PC-9 (cell line): Measurements from ENCODE around the gene SRRT. TPM values are rescaled to one million over a fixed set of nuclear protein-coding genes. Genes with fewer than 3 reads are reported as not detected.

ENCODE experiments used
- BruUV-seq: library from RNA; stranded (reverse); fragments of 400-500 nt; replicated peaks from 2 replicates; lab custom pipeline; 2021; lab: Mats Ljungman, UMichigan
- CTCF ChIA-PET: fragments of 300-600 bp; sonication (Branson Sonifier 250); formaldehyde crosslinking; loops from one replicate; lab custom pipeline; 2022; ENCODE audit warnings: antibody characterized with exemption; lab: Charles Lee
- POLR2A ChIA-PET: fragments of 300-600 bp; sonication (Branson Sonifier 250); formaldehyde crosslinking; loops from one replicate; lab custom pipeline; 2022; ENCODE audit warnings: antibody characterized with exemption; ENCODE audit not compliant: unreplicated experiment; lab: Charles Lee
- DNase-seq, 2 experiments: peaks; one replicate each; pipeline versions ENCODE4 v3.0.0 to v3.0.0-alpha.2; 2015 to 2022; ENCODE audit warnings: mixed read lengths in 1 of 2
- H2AFZ ChIP-seq: fragments of 200-600 bp; sonication (generic); 2 replicates; pipeline ENCODE4 v1.8.1; 2017; ENCODE audit warnings: antibody characterized with exemption
- H3F3A ChIP-seq: fragments of 200-600 bp; sonication (generic); 2 replicates; pipeline ENCODE4 v1.8.1; 2017; ENCODE audit warnings: antibody characterized with exemption, mild to moderate bottlenecking, low read depth; ENCODE audit not compliant: insufficient read depth
- H3K27ac ChIP-seq: fragments of 200-600 bp; sonication (generic); 2 replicates; pipeline ENCODE4 v1.6.1; 2016; ENCODE audit warnings: mixed run types
- H3K27me3 ChIP-seq: fragments of 200-600 bp; sonication (generic); 2 replicates; pipeline ENCODE4 v1.6.1; 2016; ENCODE audit warnings: low read depth, mixed run types; ENCODE audit not compliant: insufficient read depth
- H3K36me3 ChIP-seq: fragments of 200-600 bp; sonication (generic); 2 replicates; pipeline ENCODE4 v1.6.1; 2016; ENCODE audit warnings: low read depth, mixed run types
- H3K4me1 ChIP-seq: fragments of 200-600 bp; sonication (generic); replicated peaks from 2 replicates; pipeline ENCODE4 v1.6.1; 2016; ENCODE audit warnings: mixed run types; ENCODE audit not compliant: insufficient read depth
- H3K4me2 ChIP-seq: fragments of 200-600 bp; sonication (generic); 2 replicates; pipeline ENCODE4 v1.6.1; 2017; ENCODE audit warnings: mixed run types
- H3K4me3 ChIP-seq: fragments of 200-600 bp; sonication (generic); 2 replicates; pipeline ENCODE4 v1.6.1; 2016; ENCODE audit warnings: mixed run types
- H3K79me2 ChIP-seq: fragments of 200-600 bp; sonication (generic); 2 replicates; pipeline ENCODE4 v1.6.1; 2017; ENCODE audit warnings: low read depth, mixed run types
- H3K9me2 ChIP-seq: fragments of 200-600 bp; sonication (generic); 2 replicates; pipeline ENCODE4 v1.8.1; 2017; ENCODE audit warnings: mild to moderate bottlenecking; ENCODE audit not compliant: insufficient read depth
- H3K9me3 ChIP-seq: fragments of 200-600 bp; sonication (generic); 2 replicates; pipeline ENCODE4 v1.8.1; 2016; ENCODE audit warnings: low read depth; ENCODE audit not compliant: insufficient read depth
- H4K20me1 ChIP-seq: fragments of 200-600 bp; sonication (generic); 2 replicates; pipeline ENCODE4 v1.8.1; 2017; ENCODE audit not compliant: insufficient read depth
- EZH2 ChIP-seq: fragments of 200-600 bp; sonication (generic); IDR thresholded peaks from 2 replicates; pipeline ENCODE4 v1.8.0; 2017; ENCODE audit warnings: antibody characterized with exemption, low read depth
- intact Hi-C: fragments of 100-400 bp; cut with micrococcal nuclease; formaldehyde crosslinking; loops from one replicate; pipeline ENCODE4 v1.10.0; 2022; ENCODE audit not compliant: unreplicated experiment
- total RNA-seq: library from RNA; stranded (reverse); gene quantifications from 2 replicates; pipeline ENCODE4 v1.2.3, GENCODE V29; 2021
- TF ChIP-seq, protein P1 (sequence below): fragments of 200-600 bp; sonication (generic); conservative IDR thresholded peaks from 2 replicates; pipeline ENCODE4 v1.6.1; 2017; ENCODE audit warnings: mixed run types, antibody characterized with exemption, mild to moderate bottlenecking, moderate library complexity

Gene SRRT
- total RNA-seq, 1 experiment from 2014 or later = 144 TPM

DNA sequence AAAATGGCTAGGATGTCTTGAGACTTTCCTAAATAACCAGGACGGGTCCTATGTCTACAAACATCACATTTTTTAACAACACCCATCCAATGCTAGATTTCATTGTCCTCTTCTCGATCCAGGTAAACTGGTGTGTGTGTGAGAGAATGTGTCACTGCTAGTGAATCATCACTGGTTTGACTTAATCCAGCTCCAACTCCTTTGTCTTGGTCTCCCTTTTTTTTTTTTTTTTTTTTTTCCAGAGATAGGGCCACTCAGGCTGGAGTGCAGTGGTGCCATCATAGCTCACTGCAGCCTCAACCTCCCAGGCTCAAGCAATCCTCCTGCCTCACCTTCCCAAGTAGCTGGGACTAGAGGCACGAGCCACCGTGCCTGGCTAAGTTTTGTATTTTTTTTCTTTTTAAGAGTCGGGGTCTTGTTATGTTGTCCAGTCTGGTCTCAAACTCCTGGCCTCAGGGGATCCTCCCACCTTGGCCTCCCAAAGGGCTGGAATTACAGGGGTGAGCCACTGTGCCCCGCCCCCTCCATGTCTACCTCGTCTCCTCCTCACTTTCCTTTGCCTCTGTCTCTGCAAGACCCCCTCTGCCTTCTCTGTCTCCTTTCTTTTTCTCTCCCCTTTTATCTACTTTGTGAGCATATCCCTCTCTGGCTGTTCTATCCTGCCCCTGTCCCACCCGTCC is 16.8 kb downstream of the SRRT start:
- DNase-seq = peak in 1 of 2 experiments; percentile 78
- Histone ChIP-seq H3K27me3 (peaks cover 11% of the 10 kb centered on the region; the same call in 1 of the 2 replicates), H2AFZ (no peak overlapping the region), H3K4me3 (no peak overlapping the region; the same call in 1 of the 2 replicates), H3K9me2 (no peaks in the 10 kb centered on the region), H3K9me3 (no peaks in the 10 kb centered on the region), H3F3A (peaks cover 45% of the 10 kb centered on the region), H4K20me1 (no peaks in the 10 kb centered on the region; the same call in 1 of the 2 replicates), H3K4me1 (peaks cover 26% of the 10 kb centered on the region), H3K27ac (no peak overlapping the region; the same call in 1 of the 2 replicates), H3K36me3 (peaks cover 5% of the 10 kb centered on the region), H3K79me2 (peaks cover 25% of the 10 kb centered on the region), H3K4me2 (peak overlapping the region; percentile 98; the same call in 1 of the 2 replicates)
- no TSS peak for BruUV-seq
- POLR2A ChIA-PET = interaction anchor here (0.6 kb wide), 4 partner anchors 9 to 171 kb away, joined by 3 to 17 read pairs (median 5); no protein-coding TSS in a partner anchor
- CTCF ChIA-PET = interaction anchor here (0.6 kb wide), 5 partner anchors 14 to 1019 kb away, joined by 3 to 12 read pairs (median 5); no protein-coding TSS in a partner anchor
- intact Hi-C loops = loop anchor here (5.0 to 10.0 kb wide), 4 partner anchors 64 to 643 kb away; partner anchors contain the start of gene EPHB4
- no peak for TF ChIP-seq EZH2
- TF ChIP-seq, protein P1, sequence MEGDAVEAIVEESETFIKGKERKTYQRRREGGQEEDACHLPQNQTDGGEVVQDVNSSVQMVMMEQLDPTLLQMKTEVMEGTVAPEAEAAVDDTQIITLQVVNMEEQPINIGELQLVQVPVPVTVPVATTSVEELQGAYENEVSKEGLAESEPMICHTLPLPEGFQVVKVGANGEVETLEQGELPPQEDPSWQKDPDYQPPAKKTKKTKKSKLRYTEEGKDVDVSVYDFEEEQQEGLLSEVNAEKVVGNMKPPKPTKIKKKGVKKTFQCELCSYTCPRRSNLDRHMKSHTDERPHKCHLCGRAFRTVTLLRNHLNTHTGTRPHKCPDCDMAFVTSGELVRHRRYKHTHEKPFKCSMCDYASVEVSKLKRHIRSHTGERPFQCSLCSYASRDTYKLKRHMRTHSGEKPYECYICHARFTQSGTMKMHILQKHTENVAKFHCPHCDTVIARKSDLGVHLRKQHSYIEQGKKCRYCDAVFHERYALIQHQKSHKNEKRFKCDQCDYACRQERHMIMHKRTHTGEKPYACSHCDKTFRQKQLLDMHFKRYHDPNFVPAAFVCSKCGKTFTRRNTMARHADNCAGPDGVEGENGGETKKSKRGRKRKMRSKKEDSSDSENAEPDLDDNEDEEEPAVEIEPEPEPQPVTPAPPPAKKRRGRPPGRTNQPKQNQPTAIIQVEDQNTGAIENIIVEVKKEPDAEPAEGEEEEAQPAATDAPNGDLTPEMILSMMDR = no peak

DNA sequence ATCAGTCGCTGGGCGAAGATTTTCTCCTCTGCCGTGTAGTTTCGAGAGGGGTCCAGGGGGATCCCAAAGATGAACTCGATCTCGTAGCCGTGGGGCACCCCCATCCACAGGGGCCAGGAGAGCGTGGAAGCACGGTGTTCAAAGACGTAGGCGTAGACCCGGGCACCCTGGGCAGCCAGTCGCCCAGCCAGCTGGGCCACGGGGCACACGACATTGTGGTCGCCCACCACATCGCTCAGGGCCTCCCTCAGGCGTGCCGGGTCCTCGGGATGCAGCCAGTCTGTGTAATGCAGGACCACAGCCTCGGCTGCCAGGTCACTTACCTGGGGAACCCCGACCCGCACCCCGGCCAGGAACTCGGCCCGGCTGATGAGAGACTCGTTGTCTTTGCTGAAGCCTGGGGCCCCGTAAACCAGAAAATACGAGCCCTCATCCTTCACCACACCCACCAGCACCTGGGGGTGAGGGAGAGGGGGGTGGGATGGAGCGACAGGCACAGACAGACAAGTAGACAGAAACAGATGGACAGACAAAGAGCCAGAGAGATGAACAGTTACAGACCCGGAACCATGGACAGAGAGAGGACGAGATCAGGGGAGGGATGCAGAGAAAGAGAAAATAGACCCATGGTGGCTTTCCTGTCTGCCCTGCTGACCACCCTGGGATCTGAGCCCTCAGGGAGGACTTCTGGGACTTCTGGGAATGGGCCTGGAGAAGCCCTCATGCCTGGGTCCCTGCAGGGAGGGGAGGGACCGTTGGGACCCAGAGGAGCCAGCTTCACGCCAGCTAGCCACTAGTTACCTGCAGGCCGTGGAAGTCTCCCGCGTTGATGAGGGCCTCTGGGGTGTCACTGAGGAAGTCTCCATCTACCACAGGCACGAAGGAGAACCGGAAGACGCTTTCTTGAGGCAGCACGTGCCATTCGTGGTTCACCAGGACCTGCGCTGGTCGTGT is 17.7 kb downstream of the SRRT start:
- H3K4me2 ChIP-seq = no peak overlapping the region
- H2AFZ ChIP-seq = no peak overlapping the region
- peaks cover 11% of the 10 kb centered on the region; the same call in 1 of the 2 replicates for H3K27me3 ChIP-seq
- peaks cover 26% of the 10 kb centered on the region for H3K4me1 ChIP-seq
- no peaks in the 10 kb centered on the region for H3K9me3 ChIP-seq
- ChIA-PET CTCF (no interaction called here), POLR2A (interaction anchor here (0.6 kb wide), 1 partner anchor 59 kb away, joined by 4 read pairs; no protein-coding TSS in a partner anchor)
- H3K4me3 ChIP-seq = no peak overlapping the region
- peaks cover 38% of the 10 kb centered on the region for H3F3A ChIP-seq
- H3K36me3 ChIP-seq = peaks cover 5% of the 10 kb centered on the region
- no peaks in the 10 kb centered on the region; the same call in 1 of the 2 replicates for H4K20me1 ChIP-seq
- peaks cover 18% of the 10 kb centered on the region for H3K79me2 ChIP-seq
- BruUV-seq = no TSS peak
- H3K27ac ChIP-seq = no peak overlapping the region
- no peak for DNase-seq
- no peaks in the 10 kb centered on the region for H3K9me2 ChIP-seq
- intact Hi-C loops = loop anchor here (5.0 to 10.0 kb wide), 4 partner anchors 65 to 642 kb away; partner anchors contain the start of gene EPHB4
- no peak for TF ChIP-seq EZH2
- TF ChIP-seq, protein P1 = no peak
